HFF-Myc (cell line): ENCODE measurements around the gene C6orf62.
"Not testable (repeated sequence)": the region's sequence is repeated elsewhere in the genome, so short reads cannot be mapped to it uniquely, and the experiment has no call there.

Source experiments
- DNase-seq: peaks from one replicate; pipeline ENCODE4 v3.0.0-alpha.2; 2011; ENCODE audit warnings: low read depth; ENCODE audit errors: extremely low read depth
- H3K4me3 ChIP-seq: replicated peaks from 2 replicates; pipeline ENCODE4 v1.5.1; 2011; ENCODE audit warnings: low read depth, mild to moderate bottlenecking, control low read depth, low read length
- CTCF ChIP-seq: IDR thresholded peaks from 2 replicates; pipeline ENCODE4 v1.5.1; 2012; ENCODE audit warnings: mild to moderate bottlenecking, low read depth, low read length, control low read depth; ENCODE audit errors: missing control alignments

The C6orf62 gene

DNA sequence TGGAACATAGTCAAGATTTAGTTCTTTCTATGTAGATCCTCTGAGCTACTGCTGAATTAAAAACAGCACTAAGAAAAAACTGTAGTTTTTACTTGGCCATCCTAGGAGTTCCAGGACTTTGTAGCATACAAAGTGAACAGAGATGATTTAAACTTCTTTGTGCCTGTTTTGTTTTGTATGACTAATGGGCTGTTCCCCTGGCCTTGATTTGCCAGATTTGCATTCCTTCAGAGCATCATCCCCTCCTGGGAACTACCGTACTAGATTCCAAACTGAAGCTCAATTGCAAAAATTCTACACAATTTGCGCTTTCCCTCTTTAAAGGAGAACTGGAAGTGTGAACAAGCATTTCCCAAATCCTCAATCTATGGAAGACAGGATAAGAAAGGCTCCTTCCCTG is 29.0 kb downstream of the C6orf62 start:
- no peak for DNase-seq
- H3K4me3 ChIP-seq: no peak overlapping the region
- no peak for TF ChIP-seq CTCF

GRCh38 chr6:24686946-24687345 is 32.0 kb downstream of the C6orf62 start:
- DNase-seq: no peak
- H3K4me3 ChIP-seq: no peak overlapping the region
- no peak for TF ChIP-seq CTCF

- TF ChIP-seq CTCF: no peak
- no peak overlapping the region for H3K4me3 ChIP-seq
- no peak for DNase-seq
Measured at GRCh38 chr6:24686408-24686807, 32.5 kb downstream of the C6orf62 start.

- DNase-seq: no peak
- no peak for TF ChIP-seq CTCF
- no peak overlapping the region for H3K4me3 ChIP-seq
Measured at GRCh38 chr6:24683297-24684296, 35.4 kb downstream of the C6orf62 start.

GRCh38 chr6:24680582-24680981 is 38.4 kb downstream of the C6orf62 start:
- DNase-seq: no peak
- H3K4me3 ChIP-seq: no peak overlapping the region
- TF ChIP-seq CTCF: no peak

- DNase-seq, H3K4me3 ChIP-seq: not testable (repeated sequence)
Measured at GRCh38 chr6:24678792-24679352, 40.1 kb downstream of the C6orf62 start.

DNA sequence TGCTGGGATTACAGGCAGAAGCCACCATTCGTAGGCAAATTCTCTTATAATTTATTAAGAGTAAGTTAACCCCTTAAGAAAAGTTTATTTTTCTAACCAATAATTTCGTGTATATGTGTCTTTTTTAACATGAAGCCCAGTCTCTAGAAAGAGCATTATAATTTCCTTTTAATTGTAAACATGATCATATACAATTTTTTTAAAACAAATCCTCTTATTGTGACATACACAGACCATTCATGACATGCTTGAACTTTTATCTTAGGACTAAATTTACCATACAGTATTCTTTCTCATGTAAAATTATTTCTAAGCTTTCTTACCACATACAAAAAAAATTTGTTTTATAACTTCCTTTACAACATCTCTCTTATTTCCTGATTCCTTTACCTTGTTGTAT is 45.3 kb downstream of the C6orf62 start:
- no peak for DNase-seq
- TF ChIP-seq CTCF: no peak
- no peak overlapping the region for H3K4me3 ChIP-seq
